GM04504 (cell line): ENCODE results near the gene COL6A2.
"Not testable (repeated sequence)": the region's sequence is repeated elsewhere in the genome, so short reads cannot be mapped to it uniquely, and the experiment has no call there.

Experiments used
- DNase-seq: peaks from one replicate; pipeline ENCODE4 v3.0.0-alpha.2; 2012; ENCODE audit warnings: low read depth

COL6A2 gene

GRCh38 chr21:46094401-46095082, 3.4 kb upstream of the COL6A2 start:
- no peak for DNase-seq

- DNase-seq, result no peak
Observed at GRCh38 chr21:46095083-46095719, 2.7 kb upstream of the COL6A2 start.

- DNase-seq, result no peak
Observed at GRCh38 chr21:46095814-46096595, 1.9 kb upstream of the COL6A2 start.

GRCh38 chr21:46096596-46097335, 1.1 kb upstream of the COL6A2 start:
- no peak for DNase-seq

GRCh38 chr21:46098303-46099141, 610 bp downstream of the COL6A2 start:
- no peak for DNase-seq

- DNase-seq, result no peak
Observed at GRCh38 chr21:46099476-46099875, 1.6 kb downstream of the COL6A2 start.

GRCh38 chr21:46100020-46100419, 2.1 kb downstream of the COL6A2 start:
- no peak for DNase-seq

- DNase-seq, result peak; percentile 69
Observed at GRCh38 chr21:46100426-46100825, 2.5 kb downstream of the COL6A2 start.

- DNase-seq, result no peak
Observed at GRCh38 chr21:46100906-46101305, 3.0 kb downstream of the COL6A2 start.

- DNase-seq, result no peak
Observed at GRCh38 chr21:46104104-46104503, 6.2 kb downstream of the COL6A2 start.

GRCh38 chr21:46107376-46107775, 9.5 kb downstream of the COL6A2 start:
- not testable (repeated sequence) for DNase-seq

GRCh38 chr21:46108827-46109312, 11.0 kb downstream of the COL6A2 start:
- DNase-seq, result no peak

- no peak for DNase-seq
Observed at GRCh38 chr21:46109313-46110221, 11.7 kb downstream of the COL6A2 start.

GRCh38 chr21:46110499-46111192, 12.7 kb downstream of the COL6A2 start:
- DNase-seq, result no peak

- DNase-seq, result no peak
Observed at GRCh38 chr21:46111193-46111571, 13.3 kb downstream of the COL6A2 start.

GRCh38 chr21:46111857-46112724, 14.2 kb downstream of the COL6A2 start:
- DNase-seq, result no peak

- DNase-seq, result no peak
Observed at GRCh38 chr21:46112725-46113215, 14.9 kb downstream of the COL6A2 start.

GRCh38 chr21:46113497-46114176, 15.7 kb downstream of the COL6A2 start:
- DNase-seq, result no peak
